RKO (cell line): ENCODE measurements around the gene SUDS3.

Source experiments
- DNase-seq: peaks from one replicate; pipeline ENCODE4 v3.0.0-alpha.2; 2016; ENCODE audit warnings: low spot score

The SUDS3 gene

DNA sequence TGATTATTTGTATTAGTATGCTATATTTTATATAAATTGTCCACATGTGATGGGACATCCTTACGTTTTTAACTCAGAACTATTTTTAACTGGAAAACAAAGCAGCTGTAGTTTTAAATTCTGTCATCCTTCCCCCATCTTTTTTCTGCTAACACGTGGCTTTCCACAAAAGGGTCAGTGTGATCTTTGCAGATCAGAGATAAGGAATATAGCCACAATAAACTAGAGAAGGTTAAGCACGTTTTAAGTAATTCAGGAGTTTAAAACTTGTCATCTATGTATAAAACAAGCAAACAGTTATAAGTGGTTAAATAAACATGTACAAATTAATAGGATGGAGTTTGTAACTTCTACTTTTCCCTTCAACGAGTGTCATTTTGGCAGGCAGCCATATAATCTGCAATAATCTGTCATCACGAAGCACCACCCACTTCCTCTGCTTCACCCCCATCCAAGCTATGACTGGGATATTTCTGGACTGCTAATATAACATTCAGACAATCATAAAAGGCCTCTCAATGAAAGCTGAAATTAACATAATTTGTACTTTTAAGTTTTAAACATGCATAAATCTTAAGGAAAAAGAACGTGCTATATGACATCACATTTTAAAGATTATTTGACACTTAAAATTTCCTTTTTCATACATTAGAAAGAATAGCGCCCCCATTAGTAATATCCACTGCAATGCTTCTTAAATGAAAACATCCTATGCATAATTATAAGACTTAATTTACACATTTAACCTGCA, 18.9 kb upstream of the SUDS3 start:
- peak; percentile 66 for DNase-seq

DNA sequence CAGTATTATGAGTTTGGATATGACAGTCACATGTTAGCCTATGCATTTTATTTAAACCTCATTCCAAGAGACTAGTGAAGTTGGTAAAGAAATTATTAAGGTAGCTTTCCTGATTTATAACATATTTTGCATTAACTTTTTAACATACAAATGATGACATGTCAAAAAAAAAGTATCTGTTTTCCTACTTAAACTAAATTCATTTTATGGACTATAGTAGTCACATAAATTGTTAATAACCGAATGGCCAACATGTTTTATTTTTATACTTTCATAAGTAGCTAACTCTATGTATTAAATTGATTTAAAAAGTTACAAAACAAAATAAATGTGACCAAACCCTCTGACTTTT, 18.4 kb upstream of the SUDS3 start:
- no peak for DNase-seq

DNA sequence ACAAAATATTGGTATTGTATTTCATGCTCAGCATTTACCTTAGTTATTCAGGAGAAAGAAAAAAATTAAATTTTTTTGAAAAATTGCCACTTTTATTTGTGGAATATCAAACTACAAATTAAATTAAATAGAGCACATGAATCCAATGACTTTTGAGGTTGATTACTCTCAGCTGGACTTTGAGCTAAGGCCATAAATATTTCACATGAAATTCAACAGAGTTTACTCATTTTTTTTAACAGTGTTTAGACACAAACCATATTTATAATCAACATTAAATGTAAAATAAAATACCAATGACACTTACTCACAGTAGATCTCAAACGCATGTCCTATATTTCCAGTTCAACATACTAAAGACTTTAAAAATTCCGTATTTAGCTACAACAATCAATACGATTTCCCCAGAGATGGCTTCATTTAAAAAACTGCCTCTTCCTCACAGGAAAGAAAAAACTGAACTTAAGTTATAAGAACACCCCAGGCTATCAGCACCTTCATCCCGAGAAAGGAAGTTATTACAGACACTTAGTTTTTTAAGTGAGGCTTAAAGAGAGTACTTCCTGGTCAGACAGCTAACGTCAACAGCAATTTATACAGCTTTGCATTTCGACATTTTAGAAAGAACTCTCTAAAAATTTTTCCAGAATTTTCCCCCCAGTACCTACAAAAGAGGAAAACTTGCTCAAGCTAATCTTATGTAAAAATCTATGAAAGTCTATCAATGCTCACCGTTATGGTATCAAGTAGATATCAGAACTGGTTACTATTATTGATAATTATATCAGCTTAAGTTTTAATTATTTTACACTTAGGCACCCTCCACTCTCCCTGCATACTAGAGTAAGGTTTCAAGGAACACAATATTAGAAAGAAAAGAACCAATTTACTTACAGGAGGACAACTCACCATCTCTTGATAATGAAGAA, 17.5 kb upstream of the SUDS3 start:
- DNase-seq = no peak

DNA sequence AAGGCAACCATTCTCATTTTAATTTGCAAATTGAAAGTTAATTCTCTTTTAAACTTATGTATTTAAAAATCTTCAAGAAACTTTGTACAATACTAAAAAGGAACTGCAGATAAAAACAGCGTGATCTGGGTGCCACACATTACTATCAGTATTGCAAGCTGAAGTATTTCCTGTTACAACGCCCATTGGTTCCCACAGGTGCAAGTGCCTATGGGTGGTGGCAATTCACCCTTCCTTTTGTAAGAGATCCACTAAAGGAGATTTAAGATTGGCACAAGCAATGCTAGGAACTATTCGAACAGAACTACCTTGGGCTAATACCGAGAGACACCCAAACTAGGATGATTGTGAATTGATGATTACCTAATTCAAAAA, 16.8 kb upstream of the SUDS3 start:
- no peak for DNase-seq

DNA sequence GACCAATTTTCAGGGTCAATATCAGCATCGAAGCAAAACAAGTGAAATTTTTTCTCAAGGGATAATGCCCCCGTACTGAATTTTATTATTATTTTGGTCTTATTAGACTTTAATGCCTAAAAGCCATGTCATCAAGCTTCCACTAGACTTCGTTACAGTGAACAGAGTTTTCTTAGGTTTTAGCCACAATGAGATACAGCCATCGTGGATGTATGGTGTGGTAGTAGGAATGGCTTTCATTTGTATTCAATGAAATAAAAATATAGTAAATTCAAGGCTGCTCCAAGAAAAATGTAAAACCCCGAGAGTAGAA, 15.3 kb upstream of the SUDS3 start:
- DNase-seq = no peak

DNA sequence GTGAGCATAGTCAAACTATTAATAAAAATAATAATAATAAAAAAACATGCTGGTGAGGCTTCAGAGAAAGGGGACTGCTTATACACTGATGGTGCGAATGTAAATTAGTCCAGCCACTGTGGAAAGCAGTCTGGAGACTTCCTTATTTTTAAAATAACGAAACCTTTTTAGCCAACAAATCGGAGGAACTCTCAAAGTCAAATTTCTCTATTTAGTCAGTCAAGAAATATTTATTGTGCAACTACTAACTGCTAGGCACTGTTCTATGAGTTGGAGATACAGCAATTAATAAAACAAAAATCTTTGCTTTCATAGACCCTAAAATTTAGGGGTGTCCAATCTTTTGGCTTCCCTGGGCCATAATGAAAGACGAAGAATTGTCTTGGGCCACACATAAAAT, 14.5 kb upstream of the SUDS3 start:
- no peak for DNase-seq

DNA sequence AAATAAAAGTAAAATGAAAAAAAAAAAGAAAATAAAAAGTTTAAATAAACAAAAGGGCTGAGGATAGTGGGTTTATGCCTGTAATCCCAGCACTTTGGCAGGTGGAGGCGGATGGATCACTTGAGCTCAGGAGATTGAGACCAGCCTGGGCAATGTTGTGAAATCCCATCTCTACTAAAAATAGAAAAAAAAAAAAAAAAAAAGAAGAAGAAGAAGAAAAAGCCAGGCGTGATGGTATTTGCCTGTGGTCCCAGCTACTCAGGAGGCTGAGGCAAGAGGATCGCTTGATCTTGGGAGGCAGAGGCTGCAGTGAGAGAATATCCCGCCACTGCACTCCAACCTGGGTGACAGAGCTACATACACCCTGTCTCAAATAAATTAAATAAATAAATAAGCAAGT, 7.5 kb upstream of the SUDS3 start:
- DNase-seq = no peak

DNA sequence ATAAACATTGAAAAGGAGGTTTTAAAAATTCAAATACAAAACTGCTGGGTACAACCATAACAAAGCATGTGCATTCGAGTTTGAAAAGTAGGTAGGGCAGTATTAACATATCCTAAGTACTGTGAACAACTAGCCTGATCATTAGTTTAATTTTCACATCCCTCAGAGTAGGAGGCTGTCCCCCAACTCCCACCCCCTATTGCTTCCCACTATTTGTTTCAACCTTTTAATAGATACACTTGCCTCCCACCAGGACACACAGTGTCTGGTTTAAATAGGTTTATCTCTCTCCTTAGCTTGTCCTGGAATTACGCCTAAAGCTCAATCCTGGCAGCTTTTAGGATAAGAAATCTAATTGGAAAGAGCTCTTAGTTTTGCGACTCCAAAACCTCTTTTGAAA, 5.8 kb upstream of the SUDS3 start:
- no peak for DNase-seq

DNA sequence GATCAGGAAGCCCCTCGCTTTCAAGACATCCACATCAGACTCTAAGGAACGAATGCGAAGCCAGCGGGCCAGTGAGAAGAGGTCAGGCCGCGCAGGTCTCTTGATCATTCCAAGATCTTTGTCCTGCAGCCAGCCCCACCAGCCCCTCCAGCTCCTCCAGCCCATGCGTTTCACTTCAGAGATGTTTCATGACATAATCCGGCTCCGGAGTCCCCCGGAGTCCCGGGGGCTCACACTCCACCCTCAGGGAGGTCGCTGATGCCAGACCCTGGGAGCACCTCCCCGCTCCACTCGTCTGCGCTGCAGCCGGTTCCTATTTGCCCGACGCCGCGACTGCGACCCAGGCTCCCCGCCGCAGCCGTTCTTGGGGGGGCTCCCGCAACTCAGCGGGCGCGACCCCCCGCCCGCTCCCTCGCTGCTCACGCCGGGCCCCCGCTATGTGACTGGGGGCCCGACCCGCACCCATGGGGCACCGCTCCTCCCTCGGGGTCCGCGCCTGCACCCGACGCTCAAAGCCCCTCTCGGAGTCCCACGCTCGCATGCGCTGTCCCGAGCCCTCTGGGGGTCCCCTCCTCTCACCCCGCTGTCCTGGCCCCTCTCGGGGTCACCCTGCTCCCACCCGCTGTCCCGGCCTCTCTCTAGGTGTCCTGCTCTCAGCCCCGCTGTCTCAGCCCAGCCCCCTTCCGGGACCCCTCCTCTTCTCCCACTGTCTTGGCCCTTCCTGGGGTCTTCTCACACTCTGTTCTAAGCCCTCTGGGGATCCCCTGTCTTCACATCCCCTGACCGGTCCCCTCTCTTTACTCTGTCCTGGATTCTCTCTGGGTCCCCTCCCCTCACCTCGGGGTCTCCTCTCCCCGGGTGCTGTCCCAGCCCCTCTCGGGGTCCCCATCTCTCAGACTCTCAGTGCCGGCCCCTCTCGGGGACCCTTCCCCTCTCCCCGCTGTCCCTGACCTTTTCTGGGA, 4.8 kb upstream of the SUDS3 start:
- no peak for DNase-seq

DNA sequence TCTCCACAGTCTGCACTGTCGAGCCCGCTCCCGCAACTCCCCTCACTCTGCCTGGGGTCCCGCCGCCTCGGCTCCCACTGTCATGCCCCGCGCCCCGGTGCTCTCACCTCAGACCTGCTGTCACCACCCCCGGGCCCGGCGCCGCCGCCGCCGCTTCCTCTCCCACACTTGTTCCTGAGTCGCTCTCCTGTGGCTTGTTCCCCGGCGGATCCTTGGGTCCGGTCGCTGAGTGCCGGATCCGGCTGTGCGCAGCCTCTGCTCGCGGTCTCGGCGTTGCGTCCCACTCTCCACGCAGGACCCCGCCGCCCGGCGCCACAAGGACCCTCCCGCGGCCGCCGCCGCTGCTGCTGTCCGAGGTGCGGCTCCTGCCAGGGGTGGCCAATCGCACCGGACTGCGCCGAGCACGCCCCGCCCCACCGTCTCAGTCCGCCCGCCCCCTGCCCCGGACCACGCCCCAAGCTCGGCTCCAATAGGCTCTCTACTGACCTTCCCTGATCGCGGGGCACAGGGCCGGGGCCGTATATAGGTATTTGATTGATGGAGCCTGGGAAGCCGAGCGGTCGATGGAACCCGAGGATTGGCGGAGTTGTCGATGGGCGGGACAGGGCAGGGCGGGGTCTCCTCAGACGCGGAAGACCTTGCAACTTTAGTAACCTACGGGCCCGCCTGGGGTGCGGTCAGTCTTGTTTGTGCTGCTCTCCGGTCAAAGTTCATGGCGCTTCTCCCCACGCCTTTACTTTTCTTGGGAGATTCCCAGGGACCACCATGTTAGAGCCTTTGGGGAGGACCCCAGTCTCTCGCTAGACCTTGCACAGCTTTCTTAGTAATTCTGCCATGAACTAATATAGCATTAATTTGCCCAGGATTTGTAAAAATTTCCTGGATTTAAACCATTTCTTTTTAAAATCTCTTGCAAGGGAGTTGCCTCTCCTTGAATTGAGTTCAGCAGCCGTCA, 3.5 kb upstream of the SUDS3 start, which contains the start of gene TAOK3:
Gene TAOK3 (minus strand): TSS at position 367 of the 955 bp plus-strand sequence. CDS start 117,340 bp downstream, outside the sequence.
- DNase-seq = peak; percentile 99

DNA sequence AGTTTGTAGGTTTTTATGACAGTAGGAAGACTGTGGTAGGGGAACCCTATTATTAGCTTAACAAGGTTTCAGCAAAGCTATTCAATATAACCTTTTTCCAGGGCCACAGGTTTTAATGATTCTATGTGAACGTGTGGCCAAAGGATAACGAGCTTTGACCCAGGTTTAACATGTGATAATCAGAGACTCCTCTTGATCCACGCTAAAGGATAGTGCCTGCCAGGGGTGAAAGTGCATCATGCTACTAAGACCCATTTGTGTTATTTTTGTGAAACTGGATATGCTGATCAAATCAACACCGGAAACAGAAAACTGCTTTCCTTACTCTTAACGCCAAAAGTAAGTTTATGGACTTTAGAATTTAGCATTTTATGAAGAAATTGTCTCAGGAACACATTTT, 2.7 kb upstream of the SUDS3 start:
- no peak for DNase-seq

DNA sequence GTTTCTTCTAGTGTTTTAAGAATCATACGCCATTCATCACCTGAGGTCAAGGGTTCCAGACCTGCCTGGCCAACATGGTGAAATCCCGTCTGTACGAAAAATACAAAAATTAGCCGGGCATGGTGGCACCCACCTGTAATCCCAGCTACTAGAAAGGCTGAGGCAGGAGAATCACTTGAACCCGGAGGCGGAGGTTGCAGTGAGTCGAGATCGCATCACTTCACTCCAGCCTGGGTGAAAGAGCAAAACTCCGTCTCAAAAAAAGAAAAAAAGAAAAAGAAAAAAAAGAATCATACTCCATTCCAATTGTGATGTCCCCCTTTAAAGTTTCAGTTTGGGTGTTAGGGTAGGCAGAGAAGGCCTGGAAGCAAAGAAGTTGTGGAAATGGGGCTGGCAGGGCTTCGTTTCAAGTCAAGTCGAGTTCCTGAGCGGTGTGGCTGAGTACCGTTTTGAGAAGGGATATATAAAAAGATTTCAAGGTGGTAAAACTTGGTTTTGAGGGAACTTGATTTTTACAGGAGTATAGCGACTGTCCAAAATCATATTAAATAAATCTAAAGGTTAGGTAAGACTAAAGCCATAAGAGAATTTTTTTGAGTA, 2.1 kb upstream of the SUDS3 start:
- DNase-seq = no peak

DNA sequence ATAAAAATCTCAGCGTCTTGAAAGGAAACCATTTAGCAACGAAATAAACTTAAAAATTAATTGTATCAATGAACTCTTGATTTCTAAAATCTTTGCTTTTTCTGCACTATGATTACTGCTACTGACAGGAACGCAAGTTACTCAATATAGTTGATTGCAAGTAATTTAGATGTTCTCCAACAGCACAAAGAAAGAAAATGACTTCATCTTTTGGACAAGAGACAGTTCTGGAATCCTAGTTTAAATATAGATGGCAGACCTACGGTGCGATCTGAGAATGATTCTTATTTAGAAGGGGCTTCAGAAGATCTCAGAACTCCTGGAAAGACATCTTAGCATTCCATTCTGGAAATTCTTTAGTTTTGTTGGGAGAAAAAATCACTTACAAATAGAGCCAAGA, 1.4 kb upstream of the SUDS3 start:
- no peak for DNase-seq

DNA sequence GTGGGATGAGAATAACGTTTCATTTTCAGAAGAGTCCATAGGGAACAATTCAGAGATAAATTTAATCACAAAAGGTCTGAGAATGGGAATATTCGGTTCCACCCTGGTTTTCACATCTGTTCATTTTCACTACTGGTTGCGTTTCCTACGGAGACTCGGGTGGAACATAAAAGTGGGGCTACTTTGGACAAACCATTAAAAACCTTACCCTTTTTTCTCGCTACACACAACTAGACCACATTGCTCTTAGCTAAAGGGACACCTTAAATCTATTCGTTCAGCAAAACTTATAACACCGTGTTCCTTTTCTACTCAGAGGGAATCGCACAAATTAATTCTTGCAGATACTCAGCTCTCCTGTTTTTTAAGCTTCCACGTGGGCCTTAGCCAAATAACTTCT, 1.0 kb upstream of the SUDS3 start:
- DNase-seq = no peak

DNA sequence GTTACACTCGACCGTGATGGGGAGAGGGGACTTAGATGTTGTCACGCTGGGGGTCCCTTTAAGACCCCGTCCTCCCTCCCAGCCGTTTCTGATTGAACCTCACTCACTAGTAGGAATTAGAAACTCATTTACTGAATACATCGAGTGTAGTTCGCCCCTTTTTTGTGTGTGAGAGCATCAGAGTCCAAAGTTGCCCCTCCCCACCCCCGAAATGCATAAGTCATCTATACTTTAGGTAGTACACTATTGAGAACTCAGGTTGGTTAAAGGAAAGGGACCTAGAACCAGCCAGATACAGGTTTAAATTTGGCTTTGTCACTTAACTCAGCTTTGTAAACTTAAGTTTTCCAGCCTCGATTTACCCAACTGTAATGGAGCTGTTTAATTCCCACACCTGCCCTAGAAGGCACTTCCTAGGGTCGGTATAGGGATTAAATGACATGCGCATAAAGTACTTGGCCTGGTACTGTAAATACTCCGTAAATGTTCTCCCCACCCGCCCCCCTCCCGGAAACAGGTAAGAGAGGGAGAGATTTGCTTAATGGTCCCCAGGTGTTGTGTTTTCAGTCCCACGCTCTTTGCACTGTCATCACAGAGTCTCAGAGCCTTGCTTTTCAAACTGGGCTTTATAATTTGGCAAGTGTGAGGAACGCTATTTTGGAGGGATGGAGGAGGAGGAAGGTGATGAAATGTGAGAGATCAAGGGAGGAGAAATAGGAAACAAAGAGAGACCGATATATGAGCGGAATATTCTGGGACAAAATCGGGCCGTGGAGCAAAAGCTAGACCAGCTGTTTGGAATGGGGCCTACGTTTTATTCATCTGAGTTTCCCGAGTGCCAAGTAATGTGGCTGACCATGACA, 897 bp downstream of the SUDS3 start:
- DNase-seq = peak; percentile 21

DNA sequence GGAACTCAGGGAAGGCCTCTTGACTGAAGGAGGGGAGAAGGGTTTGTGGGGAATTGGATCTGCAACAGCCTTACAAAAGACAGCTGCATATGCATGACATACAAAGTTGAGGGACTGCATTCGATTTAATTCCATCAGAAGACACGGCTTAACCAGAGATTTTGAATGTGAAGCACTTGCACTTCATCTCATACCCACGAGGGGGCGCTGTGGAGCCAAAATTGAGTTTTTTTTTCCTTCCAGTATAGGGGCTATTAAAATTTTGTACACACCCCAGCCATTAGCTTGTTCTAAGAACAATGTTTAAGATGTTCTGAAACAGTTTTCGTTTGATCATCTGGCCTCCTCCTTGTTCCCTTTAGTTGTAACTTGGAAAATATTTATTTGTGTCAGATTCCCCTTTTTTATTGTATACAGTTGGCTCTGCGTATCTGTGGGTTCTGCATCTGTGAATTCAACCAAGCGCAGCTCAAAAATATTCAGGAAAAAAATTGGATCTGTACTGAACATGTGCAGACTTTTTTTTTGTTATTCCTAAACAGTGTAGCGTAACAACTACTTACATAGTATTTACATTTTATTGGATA, 1.6 kb downstream of the SUDS3 start:
- peak; percentile 70 for DNase-seq

DNA sequence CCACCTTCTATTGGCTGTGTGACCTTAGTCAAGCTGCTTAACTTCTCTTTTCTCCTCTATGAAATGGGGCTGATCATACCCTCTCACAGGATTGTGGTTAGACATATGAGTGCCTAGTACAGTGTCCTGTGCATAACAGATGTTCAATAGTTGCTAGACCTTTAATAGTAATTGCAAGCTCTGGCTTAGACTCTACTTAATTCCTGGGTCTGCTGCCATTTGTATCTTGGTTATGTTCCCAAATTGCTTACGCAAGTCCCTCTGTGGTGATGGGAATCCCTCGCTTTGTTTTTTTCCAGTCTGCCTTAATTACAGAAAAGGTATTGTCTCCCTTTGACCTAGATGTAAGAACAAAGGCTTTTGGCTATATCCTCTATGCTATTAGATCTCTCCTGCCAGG, 15.1 kb downstream of the SUDS3 start:
- DNase-seq = no peak

DNA sequence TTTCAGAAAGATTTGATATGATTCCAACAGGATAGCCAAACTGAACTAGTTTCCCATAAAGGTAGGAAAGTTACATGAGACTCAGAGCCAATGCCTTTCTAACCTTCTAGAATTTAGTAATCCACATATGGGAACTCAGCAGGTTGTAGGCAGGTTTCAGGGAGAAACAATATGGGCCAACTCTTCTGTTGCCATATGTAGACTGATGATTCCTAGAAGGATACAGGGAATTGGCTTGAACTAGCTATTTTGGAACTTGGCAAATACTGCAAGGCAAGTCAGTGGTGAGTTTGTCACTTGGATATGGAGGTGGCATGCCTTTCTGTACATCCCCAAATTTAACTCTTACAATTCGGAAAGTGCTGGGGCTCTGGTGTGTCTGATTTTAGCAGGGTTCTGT, 15.5 kb downstream of the SUDS3 start:
- DNase-seq = no peak

DNA sequence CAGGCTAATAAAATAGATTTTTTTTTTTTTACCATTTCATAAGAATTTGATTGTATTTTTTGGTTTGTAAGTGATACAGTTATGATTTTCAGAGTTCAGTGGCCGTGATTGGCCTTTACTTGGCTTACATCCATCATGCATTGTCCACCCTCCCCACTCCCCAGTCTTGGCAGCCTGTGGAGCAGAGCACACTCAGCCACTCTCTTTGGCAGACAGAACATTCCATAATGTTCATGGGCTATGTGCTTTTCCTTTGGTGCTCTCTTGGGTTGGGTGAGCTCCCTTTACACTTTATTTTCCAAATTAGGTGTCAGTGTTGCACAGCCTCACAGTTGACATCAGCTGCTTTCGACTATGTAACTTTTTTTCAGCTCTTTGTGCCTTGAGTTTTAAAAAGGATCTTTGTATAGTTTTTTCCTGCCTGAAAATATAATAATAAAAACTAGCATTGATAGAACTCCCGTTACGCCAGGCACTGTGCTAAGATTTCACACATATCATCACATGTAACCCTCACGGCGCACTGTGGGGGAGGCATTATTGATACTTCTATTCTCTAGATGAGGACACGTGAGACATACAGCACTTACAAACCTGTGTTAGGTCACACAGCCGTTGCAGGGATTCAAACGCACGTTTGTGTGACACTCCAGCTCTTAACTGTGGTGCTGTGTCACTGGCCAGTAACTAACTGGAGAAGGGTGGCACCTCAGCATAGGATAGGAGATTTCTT, 21.5 kb downstream of the SUDS3 start:
- no peak for DNase-seq
